Esophagus muscularis mucosa (tissue), 3 donors: ENCODE data around the gene RIC3.

Source experiments
- CTCF ChIP-seq, 3 experiments: fragments of 200-600 bp in 2 of 3; fragments of 450-650 bp in 1 of 3; sonication (generic) in 2 of 3; IDR thresholded peaks; one replicate each; pipeline ENCODE4 v1.5.1; 2017 to 2019; ENCODE audit warnings: antibody characterized with exemption in 3 of 3, mild to moderate bottlenecking in 2 of 3, moderate library complexity in 1 of 3
- POLR2A ChIP-seq: fragments of 450-650 bp; IDR thresholded peaks from one replicate; pipeline ENCODE4 v1.6.1; 2017; ENCODE audit warnings: antibody characterized with exemption, moderate library complexity, mild to moderate bottlenecking, low read depth

GRCh38 chr11:8083088-8083395 is 85.8 kb downstream of the RIC3 start:
- TF ChIP-seq CTCF (IDR thresholded peaks at IDR 0.05) (no peak), POLR2A (no peak)
